DMS79 (cell line): ENCODE measurements around the gene TBX18.

Source experiments
- DNase-seq: peaks from one replicate; lab custom pipeline; 2025; lab: John Stamatoyannopoulos, UW

Gene TBX18

DNA sequence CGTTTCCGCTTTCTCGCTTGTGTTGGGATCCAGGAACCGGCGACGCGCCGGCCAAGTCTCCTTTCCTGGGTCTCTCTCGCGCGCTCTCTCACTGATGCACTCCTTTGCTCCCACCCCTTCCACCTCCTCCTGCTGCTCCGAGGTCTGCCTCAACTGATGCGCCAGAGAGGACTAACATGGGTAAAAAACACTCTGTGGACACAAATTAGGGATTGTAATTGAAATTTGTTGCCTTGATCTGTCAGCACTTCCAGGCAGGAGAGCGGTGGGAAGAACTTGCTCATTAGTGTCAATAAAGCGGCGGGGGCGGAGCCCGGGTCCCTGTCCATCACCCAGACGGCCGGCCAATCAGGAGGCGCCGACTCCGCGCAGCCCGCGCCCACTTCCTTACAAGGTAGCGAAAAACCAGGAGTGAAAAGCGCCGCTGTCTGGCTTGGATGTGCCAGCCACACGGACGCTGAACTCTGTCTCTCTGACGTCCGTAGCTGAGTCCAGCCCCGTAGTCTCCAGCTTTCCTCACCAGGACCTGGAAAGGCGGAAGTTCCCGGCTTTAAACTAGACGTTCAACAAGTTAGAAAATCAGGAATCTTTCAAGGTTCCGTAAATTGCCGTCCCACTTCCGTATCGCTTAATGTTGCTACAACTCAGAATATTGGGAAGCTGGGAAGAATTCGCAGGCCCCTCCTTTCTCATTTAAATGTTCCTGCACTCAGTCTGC, at the start of gene TBX18:
Gene TBX18 (minus strand): TSS at position 267 of the 718 bp plus-strand sequence. CDS start 417 bp downstream, outside the sequence.
- no peak for DNase-seq

DNA sequence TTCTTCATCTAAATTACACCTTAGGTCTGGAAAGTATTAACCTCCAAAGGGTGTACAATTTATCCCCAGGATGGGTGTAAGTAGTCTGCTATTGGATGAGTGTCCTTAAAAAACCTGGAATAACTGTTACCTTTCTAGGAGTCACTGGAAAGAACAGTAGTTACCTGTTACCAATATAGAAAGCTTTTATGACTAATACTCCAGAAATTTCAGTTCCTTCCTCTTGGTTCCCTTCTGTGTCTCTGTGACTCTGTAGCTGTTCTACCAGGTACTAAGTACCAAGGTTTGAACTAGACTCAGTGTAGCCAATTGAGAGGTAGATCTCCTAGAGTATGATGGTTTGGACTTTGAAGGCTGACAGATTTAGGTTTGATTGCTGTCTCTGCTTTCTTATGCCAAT, 47.0 kb upstream of the TBX18 start:
- DNase-seq = no peak

- no peak for DNase-seq
Observed at GRCh38 chr6:84809455-84809854, 45.1 kb upstream of the TBX18 start.

DNA sequence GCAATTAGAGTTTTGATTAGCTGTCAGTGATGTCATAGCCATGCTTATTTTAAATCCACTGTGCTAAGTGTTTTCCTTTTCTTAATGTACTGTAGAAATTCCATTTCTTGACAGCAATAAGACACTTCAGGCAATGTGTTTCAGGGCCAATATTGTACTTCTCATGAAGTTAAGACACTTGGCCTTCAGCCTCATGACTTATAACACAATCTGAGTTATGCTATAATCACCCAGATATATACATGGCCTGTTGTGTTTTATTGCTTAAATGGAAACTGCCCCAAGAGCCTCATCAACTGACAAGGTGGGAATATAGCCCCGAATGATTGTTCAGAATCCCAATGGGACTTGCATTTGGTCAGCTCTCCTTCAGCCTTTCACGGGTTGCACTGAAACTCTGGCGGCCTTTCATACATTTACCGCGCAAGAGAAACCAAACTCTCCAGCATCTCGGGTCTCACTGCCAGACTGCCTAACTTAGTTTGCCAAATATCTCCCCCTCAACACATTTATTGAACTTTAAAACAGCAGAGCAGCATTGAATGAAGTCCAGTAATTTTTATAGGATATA, 44.2 kb upstream of the TBX18 start:
- no peak for DNase-seq

GRCh38 chr6:84805145-84805544, 40.7 kb upstream of the TBX18 start:
- DNase-seq = no peak

DNA sequence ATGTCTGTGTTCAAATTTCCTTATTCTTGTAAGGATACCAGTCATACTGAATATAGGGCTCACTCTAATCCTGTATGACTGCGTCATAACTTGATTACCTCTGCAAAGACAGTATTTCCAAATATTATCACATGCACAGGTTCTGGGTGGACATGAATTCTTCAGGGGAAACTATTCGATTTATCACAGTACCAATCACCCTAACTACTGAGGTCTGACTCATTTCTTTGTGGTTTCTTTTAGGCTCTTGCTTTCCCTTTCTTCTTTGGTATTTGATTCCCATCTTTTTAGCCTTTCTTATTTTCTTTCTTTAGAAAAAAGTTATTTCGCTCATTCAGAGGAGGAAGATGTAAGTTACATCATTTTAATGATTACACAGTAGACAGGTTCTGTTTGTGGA, 40.3 kb upstream of the TBX18 start:
- no peak for DNase-seq

- no peak for DNase-seq
Observed at GRCh38 chr6:84801250-84801649, 36.9 kb upstream of the TBX18 start.

GRCh38 chr6:84798257-84798656, 33.9 kb upstream of the TBX18 start:
- no peak for DNase-seq

DNA sequence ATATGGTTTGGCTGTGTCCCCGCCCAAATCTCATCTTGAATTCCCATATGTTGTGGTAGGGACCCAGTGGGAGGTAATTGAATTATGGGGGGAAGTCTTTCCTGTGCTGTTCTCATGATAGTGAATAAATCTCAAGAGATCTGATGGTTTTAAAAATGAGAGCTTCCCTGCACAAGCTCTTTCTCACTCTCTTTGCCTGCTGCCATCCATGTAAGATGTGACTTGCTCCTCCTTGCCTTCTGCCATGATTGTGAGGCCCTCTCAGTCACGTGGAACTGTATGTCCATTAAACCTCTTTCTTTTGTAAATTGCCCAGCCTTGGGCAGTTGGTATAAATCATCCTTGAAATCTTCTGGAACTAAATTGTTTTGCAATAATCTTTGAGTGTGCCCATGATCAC, 31.9 kb upstream of the TBX18 start:
- DNase-seq = no peak

DNA sequence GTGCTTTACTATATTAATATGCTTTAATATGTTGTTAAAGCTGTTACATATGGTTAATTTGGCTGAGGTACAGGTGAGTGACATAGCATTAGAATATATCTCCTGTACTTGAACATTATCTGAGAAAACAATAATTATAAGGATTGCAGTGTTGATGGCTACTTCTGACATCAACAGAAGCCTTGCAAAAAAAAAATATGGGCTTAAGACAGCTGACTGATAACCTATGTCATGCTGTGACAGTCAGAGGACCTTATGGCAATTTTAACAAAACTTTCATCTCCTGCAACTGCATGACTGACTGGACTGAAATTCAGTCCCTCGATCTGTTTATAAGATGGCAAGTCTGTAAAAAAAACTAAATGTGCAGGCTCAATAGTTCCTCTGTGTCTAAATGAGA, 27.5 kb upstream of the TBX18 start:
- no peak for DNase-seq

DNA sequence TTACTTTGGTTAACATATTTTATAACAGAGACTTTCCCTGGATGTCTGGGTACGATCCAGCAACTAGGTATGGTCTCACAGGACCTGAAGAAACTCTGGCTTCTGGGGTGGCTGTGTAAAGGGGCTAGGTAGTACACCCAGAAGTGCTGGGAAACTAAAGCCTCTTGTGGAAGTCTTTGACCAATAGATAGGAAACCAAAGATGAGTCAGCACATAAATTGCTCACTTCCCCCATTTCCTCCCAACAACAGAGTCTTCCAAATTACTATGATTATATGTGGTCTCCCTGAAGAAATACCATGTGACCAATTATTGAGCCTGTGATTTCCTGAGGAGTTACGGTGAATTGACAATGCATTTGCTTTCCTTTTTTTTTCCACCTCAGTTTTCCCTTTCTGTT, 26.8 kb upstream of the TBX18 start:
- DNase-seq = no peak

DNA sequence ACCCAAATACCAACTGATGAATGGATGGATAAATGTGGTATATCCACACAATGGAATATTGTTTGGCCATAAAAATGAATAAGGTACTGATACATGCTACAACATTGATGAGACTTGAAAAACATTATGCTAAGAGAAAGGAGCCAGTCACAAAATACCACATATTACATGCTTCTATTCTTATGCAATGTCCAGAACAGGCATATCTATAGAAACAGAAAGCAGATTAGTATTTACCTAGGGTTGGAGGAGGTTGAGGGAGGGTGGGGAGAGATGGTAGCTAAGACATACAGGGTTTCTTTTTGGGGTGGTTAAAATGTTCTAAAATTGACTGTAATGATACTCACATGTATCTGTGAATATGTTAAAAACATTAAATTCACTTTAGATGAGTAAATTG, 24.8 kb upstream of the TBX18 start:
- no peak for DNase-seq

- no peak for DNase-seq
Observed at GRCh38 chr6:84788689-84789088, 24.3 kb upstream of the TBX18 start.

- no peak for DNase-seq
Observed at GRCh38 chr6:84785671-84786070, 21.3 kb upstream of the TBX18 start.

- no peak for DNase-seq
Observed at GRCh38 chr6:84779917-84780316, 15.5 kb upstream of the TBX18 start.

GRCh38 chr6:84779380-84779779, 15.0 kb upstream of the TBX18 start:
- DNase-seq = no peak

GRCh38 chr6:84777888-84778287, 13.5 kb upstream of the TBX18 start:
- no peak for DNase-seq

- DNase-seq = no peak
Observed at GRCh38 chr6:84776392-84776791, 12.0 kb upstream of the TBX18 start.

- DNase-seq = no peak
Observed at GRCh38 chr6:84775751-84776150, 11.4 kb upstream of the TBX18 start.

- no peak for DNase-seq
Observed at GRCh38 chr6:84774985-84775284, 10.5 kb upstream of the TBX18 start.

DNA sequence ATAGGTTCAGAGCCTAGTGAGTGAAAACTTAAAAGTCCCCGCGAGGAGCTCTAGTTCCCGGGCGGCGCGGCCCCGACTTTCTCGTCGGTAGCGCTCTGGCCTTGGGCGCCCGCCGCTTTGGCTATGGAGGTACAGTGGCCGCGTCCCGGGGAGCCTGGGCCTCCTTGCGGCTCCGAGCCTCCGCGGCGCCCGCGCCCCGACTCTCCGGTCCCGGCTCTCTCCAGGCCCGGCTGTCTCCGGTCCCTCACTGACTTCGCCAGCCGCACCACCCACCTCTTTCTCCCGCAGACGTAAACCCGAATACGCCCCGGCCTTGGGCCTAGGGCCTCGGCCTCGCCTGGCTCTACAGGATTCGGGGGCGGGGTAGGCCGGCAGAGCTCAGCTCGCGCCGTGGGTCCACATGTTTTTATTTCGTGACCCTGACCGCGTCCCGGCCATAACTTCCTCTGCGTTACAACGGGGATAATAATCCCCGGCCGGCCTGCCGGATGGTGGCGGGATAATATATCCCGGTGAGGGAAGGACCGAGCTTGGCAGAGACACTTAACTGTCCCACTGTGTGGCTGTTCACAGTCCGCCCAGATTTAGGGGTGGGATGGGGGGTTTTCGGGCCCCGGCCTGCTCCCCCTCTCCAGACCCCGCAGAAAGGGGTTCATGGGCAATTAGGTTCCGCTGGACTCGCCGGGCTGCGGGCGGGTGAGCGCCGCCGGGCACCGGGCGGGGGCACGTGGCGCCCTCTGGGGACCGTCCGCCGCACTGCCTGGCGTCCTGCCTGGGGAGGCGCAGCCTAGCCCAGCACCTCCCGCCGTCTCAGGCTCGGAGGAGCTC, 10.0 kb upstream of the TBX18 start:
- DNase-seq = no peak

DNA sequence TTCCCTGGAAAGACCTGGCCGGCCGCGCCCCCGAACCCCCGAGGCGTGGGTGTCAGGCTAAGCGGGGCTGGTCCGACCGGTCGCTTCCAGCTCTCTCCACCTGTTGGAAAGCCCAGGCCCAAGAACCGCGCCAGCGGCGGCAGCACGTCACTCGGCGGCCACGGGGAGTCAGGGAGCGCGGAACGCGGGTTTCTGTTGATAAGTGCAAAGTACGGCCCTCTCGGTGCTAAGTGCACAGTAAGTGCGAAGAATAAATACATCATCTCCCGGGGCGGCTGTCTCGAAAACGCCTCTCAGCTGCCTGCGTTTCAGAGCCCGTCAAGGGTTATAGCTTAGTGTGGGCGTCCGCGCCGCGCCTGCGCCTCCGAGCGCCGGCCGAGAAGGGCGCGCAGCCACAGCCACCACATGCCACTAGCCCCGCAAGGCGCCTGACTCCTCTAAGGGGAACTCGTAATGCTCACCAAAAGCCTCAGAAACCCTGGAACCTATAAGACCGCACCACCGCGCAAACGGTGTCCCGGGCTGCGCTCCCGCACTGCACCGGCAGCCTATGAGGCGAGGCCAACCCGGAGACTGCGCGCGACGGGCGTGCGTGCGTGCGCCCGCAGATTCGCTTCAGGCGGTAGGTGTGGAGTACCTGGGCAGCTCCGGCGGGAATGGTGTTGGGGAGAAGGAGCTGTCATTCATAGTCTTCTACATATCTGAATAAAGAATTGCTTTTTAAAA, 9.2 kb upstream of the TBX18 start:
- no peak for DNase-seq

DNA sequence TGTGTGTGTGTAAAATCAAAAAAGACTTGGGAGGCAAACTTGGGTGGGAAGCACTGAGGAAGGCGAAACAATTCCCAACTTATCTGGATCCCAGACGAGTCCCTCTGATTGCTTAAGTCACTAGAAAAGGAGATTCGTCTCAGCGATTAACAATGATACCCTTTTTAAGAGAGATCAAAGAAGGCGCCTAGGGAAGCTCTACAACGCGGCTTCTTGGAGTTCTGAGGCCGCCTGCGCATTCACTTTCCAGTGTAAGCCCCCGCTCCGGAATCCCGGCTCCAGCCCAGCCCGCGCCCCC, 8.7 kb upstream of the TBX18 start:
- no peak for DNase-seq
